Heart left ventricle (tissue), 16 donors: ENCODE data around the gene SH3RF3. TPM values are rescaled to one million over a fixed set of nuclear protein-coding genes. Genes with fewer than 3 reads are reported as not detected.

Source experiments
- ATAC-seq, 4 donors: fragments of 200-7000 bp; cut with Tn5 transposase; one replicate each; pipeline ENCODE4 v1.9.1; 2020 to 2022; ENCODE audit warnings: moderate library complexity in 4 of 4, mild to moderate bottlenecking in 3 of 4, moderate number of reproducible peaks in 1 of 4
- DNase-seq, 5 donors: peaks; one replicate each; pipeline ENCODE4 v3.0.0-alpha.2; 2020
- H3K27ac ChIP-seq, 12 donors: fragments of 200-600 bp; sonication (generic) in 4 of 12; one replicate each; pipeline versions ENCODE4 v1.5.0 to v1.8.0; 2016 to 2022; ENCODE audit warnings: mild to moderate bottlenecking in 2 of 12
- H3K27me3 ChIP-seq, 9 donors: fragments of 200-600 bp; sonication (generic) in 2 of 9; one replicate each; pipeline versions ENCODE4 v1.5.1 to v1.8.0; 2016 to 2022; ENCODE audit warnings: mild to moderate bottlenecking in 3 of 9
- H3K36me3 ChIP-seq, 9 donors: fragments of 200-600 bp; sonication (generic) in 2 of 9; one replicate each; pipeline versions ENCODE4 v1.5.0 to v1.8.0; 2018 to 2022; ENCODE audit warnings: mild to moderate bottlenecking in 2 of 9
- H3K4me1 ChIP-seq, 12 donors: fragments of 200-600 bp; sonication (generic) in 4 of 12; one replicate each; pipeline versions ENCODE4 v1.5.0 to v1.8.0; 2016 to 2022; ENCODE audit warnings: mild to moderate bottlenecking in 3 of 12
- H3K4me3 ChIP-seq, 12 donors: fragments of 200-600 bp; sonication (generic) in 4 of 12; one replicate each; pipeline versions ENCODE4 v1.5.0 to v1.8.0; 2017 to 2022; ENCODE audit warnings: mild to moderate bottlenecking in 9 of 12, moderate library complexity in 4 of 12
- H3K9me3 ChIP-seq, 12 donors: fragments of 200-600 bp; sonication (generic) in 4 of 12; one replicate each; pipeline versions ENCODE4 v1.5.0 to v1.8.0; 2016 to 2022; ENCODE audit warnings: mild to moderate bottlenecking in 1 of 12
- CTCF ChIP-seq, 12 donors: fragments of 200-600 bp; sonication (generic) in 4 of 12; IDR thresholded peaks; one replicate each; pipeline versions ENCODE4 v1.5.0 to v1.8.0; 2018 to 2022; ENCODE audit warnings: antibody characterized with exemption in 12 of 12, mild to moderate bottlenecking in 5 of 12
- POLR2A ChIP-seq, 2 donors: fragments of 450-650 bp; IDR thresholded peaks; one replicate each; pipeline ENCODE4 v1.6.1; 2017; ENCODE audit warnings: antibody characterized with exemption in 2 of 2, mild to moderate bottlenecking in 2 of 2, moderate library complexity in 2 of 2
- WGBS, 4 donors: extraction: QIAGEN DNeasy Blood & Tissue Kit in 2 of 4; methylation state at CpG; one replicate each; pipeline versions ENCODE4 v1.1.5 to v1.1.7; 2013 to 2018; 5-methylcytosine and 5-hydroxymethylcytosine counted together
- intact Hi-C, 10 donors: fragments of 100-400 bp; cut with DNase I; formaldehyde crosslinking; loops; one replicate each; pipeline versions ENCODE4 v1.11.1 to v1.14.2; 2022
- polyA plus RNA-seq, 2 donors: library from polyadenylated mRNA; stranded (reverse); fragments of 200-250 nt; gene quantifications; one replicate each; pipeline ENCODE4 v1.2.3, GENCODE V29; 2013
- total RNA-seq, 9 donors: library from RNA; depleted of rRNA in 2 of 9; stranded (reverse); fragments of >200 nt in 2 of 9; fragmentation: NEBNext Ultra II Directional in 3 of 9; extraction: Animal tissue kit (Norgen Biotek cat#: 25700) in 3 of 9; gene quantifications; one replicate each; pipeline versions ENCODE4 v1.1.0 to v1.2.4, GENCODE V29; 2016 to 2023
- donor health status: ischemic (EF 13 %, LVEDD 7.1; RV severe dilation, severe dysfunction).
- donor health status: healthy with polysubstance abuse.
- donor health status: DM: no; HTN: yes; CAD: no.
- donor health status: DM: no; HTN: no; CAD: no.
- donor health status: ischemic (EF 25% LVEDD 6.9; RV normal size, moderate dysfunction).
- donor health status: ischemic (EF 25% LVEDD 5.7; RV mildly dilated, moderate dysfunction).
- donor health status: healthy.
- donor health status: DM: yes; HTN: yes; CAD: no.
- donor health status: ischemic (EF 35%, LVEDD 5.7; RV mildly dilated, moderate dysfunction).
- donor health status: nonischemic (EF 11% LVEDD 7.7; RV severe dilation, severe dysfunction).
- donor health status: DM: yes; HTN: yes; CAD: no.
- donor health status: PGD.
- donor health status: ischemic (EF 29% LVEDD 5.4; RV normal size, mild dysfunction).
- donor health status: nonischemic (EF 23%, LVEDD 6.1; RV moderate dilation, normal function).

The SH3RF3 gene
- total and polyA plus RNA-seq, 11 donors = 5.2 to 15.7 (median 7.9) TPM

GRCh38 chr2:109365131-109365530 is 236.1 kb downstream of the SH3RF3 start:
- H3K27ac ChIP-seq = no peak overlapping the region
- TF ChIP-seq CTCF (IDR thresholded peaks at IDR 0.05) = no peak
- TF ChIP-seq POLR2A (IDR thresholded peaks at IDR 0.05) = no peak
- no peak for DNase-seq
- no peaks in the 10 kb centered on the region for H3K27me3 ChIP-seq
- H3K4me3 ChIP-seq = no peak overlapping the region
- peaks cover 0 to 14% (median 2%) of the 10 kb centered on the region in 12 donors for H3K9me3 ChIP-seq
- ATAC-seq = no peak
- peaks cover 0 to 5% (median 0%) of the 10 kb centered on the region in 12 donors for H3K4me1 ChIP-seq
- H3K36me3 ChIP-seq = no peaks in the 10 kb centered on the region
- intact Hi-C loops = no loop called here
- WGBS, 4 donors = 63 to 81% (median 74%) methylated on average over 3 of the region's 3 CpGs

- Histone ChIP-seq H3K4me1 (peaks cover 0 to 5% (median 0%) of the 10 kb centered on the region in 12 donors), H3K9me3 (no peaks in the 10 kb centered on the region), H3K4me3 (no peak overlapping the region), H3K27ac (no peak overlapping the region), H3K27me3 (no peaks in the 10 kb centered on the region), H3K36me3 (peaks cover 0 to 11% (median 0%) of the 10 kb centered on the region in 9 donors)
- intact Hi-C loops = no loop called here
- ATAC-seq = no peak
- WGBS, 4 donors = 71 to 84% (median 75%) methylated on average over 1 of the region's 1 CpG
- TF ChIP-seq CTCF (IDR thresholded peaks at IDR 0.05) = no peak
- no peak for DNase-seq
Observed at GRCh38 chr2:109367683-109368082, 238.7 kb downstream of the SH3RF3 start.

GRCh38 chr2:109368798-109369197 is 239.8 kb downstream of the SH3RF3 start:
- WGBS, 4 donors = 88 to 94% (median 92%) methylated on average over 10 of the region's 10 CpGs
- Histone ChIP-seq H3K27ac (no peak overlapping the region), H3K4me1 (peaks cover 0 to 5% (median 0%) of the 10 kb centered on the region in 12 donors), H3K36me3 (peaks cover 0 to 19% (median 0%) of the 10 kb centered on the region in 9 donors), H3K27me3 (no peaks in the 10 kb centered on the region), H3K4me3 (no peak overlapping the region), H3K9me3 (no peaks in the 10 kb centered on the region)
- intact Hi-C loops = no loop called here
- peak in 1 of 5 donors; percentile 4 for DNase-seq
- no peak for TF ChIP-seq POLR2A (IDR thresholded peaks at IDR 0.05)
- TF ChIP-seq CTCF (IDR thresholded peaks at IDR 0.05) = no peak
- no peak for ATAC-seq

- no peak overlapping the region for H3K27ac ChIP-seq
- DNase-seq (peak in 1 of 5 donors; percentile 2), ATAC-seq (no peak)
- 94 to 99% (median 97%) methylated on average over 11 to 12 of the region's 12 CpGs for WGBS, 4 donors
- peaks cover 0 to 26% (median 0%) of the 10 kb centered on the region in 9 donors for H3K36me3 ChIP-seq
- no peak overlapping the region for H3K4me3 ChIP-seq
- no peaks in the 10 kb centered on the region for H3K9me3 ChIP-seq
- no peak for TF ChIP-seq POLR2A (IDR thresholded peaks at IDR 0.05)
- no peak for TF ChIP-seq CTCF (IDR thresholded peaks at IDR 0.05)
- peaks cover 0 to 5% (median 0%) of the 10 kb centered on the region in 12 donors for H3K4me1 ChIP-seq
- H3K27me3 ChIP-seq = no peaks in the 10 kb centered on the region
- intact Hi-C loops = no loop called here
Observed at GRCh38 chr2:109369671-109370191, 240.7 kb downstream of the SH3RF3 start.
